Effector memory CD4-positive, alpha-beta T cell (primary cell): Measurements from ENCODE around the gene C19orf18.

Source experiments
- DNase-seq, 3 donors: peaks; one replicate each; pipeline ENCODE4 v3.0.0-alpha.2; 2020
- H3K27ac ChIP-seq: 2 replicates; pipeline ENCODE4 v1.7.0; 2013; ENCODE audit warnings: mild to moderate bottlenecking, low read length, moderate library complexity; ENCODE audit not compliant: insufficient read depth, poor library complexity, severe bottlenecking
- H3K27me3 ChIP-seq: replicated peaks from 2 replicates; pipeline ENCODE4 v1.7.0; 2013; ENCODE audit warnings: mild to moderate bottlenecking, low read length; ENCODE audit not compliant: insufficient read depth, control insufficient read depth, poor library complexity, severe bottlenecking
- H3K36me3 ChIP-seq: 2 replicates; pipeline ENCODE4 v1.7.0; 2013; ENCODE audit warnings: mild to moderate bottlenecking, low read length, moderate library complexity; ENCODE audit not compliant: control insufficient read depth, insufficient read depth
- H3K4me1 ChIP-seq: 2 replicates; pipeline ENCODE4 v1.7.0; 2013; ENCODE audit warnings: low read length, mild to moderate bottlenecking; ENCODE audit not compliant: control insufficient read depth, insufficient read depth, poor library complexity, severe bottlenecking
- H3K4me3 ChIP-seq: 2 replicates; pipeline ENCODE4 v1.7.0; 2013; ENCODE audit warnings: low read length, low read depth, mild to moderate bottlenecking; ENCODE audit not compliant: insufficient read depth, poor library complexity, severe bottlenecking
- H3K9me3 ChIP-seq: 2 replicates; pipeline ENCODE4 v1.7.0; 2013; ENCODE audit warnings: mild to moderate bottlenecking, low read length, moderate library complexity; ENCODE audit not compliant: control insufficient read depth

Gene C19orf18

GRCh38 chr19:57949702-57950101 lies 24.6 kb downstream of the C19orf18 start:
- H3K9me3 ChIP-seq: peaks cover 6% of the 10 kb centered on the region
- no peak overlapping the region for H3K27ac ChIP-seq
- no peaks in the 10 kb centered on the region for H3K36me3 ChIP-seq
- H3K4me1 ChIP-seq: no peaks in the 10 kb centered on the region
- no peak overlapping the region for H3K4me3 ChIP-seq
- no peak for DNase-seq
- H3K27me3 ChIP-seq: no peaks in the 10 kb centered on the region

GRCh38 chr19:57949296-57949695 lies 25.0 kb downstream of the C19orf18 start:
- Histone ChIP-seq H3K27me3 (no peaks in the 10 kb centered on the region), H3K4me3 (no peak overlapping the region)
- no peak for DNase-seq

GRCh38 chr19:57947419-57948134 lies 26.8 kb downstream of the C19orf18 start, which contains the start of gene ZNF256:
TSS of gene ZNF256 (minus strand) at chr19:57947706. CDS start at chr19:57947474, 232 bp downstream.
- DNase-seq: peak; percentile 67 to 78 (median 76)
- Histone ChIP-seq H3K4me1 (no peaks in the 10 kb centered on the region), H3K27ac (peak within 1 kb of the TSS; percentile 64), H3K4me3 (peak within 1 kb of the TSS; percentile 86), H3K9me3 (peaks cover 24% of the 10 kb centered on the region), H3K27me3 (no peaks in the 10 kb centered on the region), H3K36me3 (peaks cover 16% of the 10 kb centered on the region)

More at GRCh38 chr19:57949296-57949695, 25.0 kb downstream of the C19orf18 start:
- no peak overlapping the region for H3K27ac ChIP-seq
- no peaks in the 10 kb centered on the region for H3K4me1 ChIP-seq
- H3K36me3 ChIP-seq: no peaks in the 10 kb centered on the region
- H3K9me3 ChIP-seq: peaks cover 7% of the 10 kb centered on the region

GRCh38 chr19:57947088-57947418 lies 27.3 kb downstream of the C19orf18 start:
- Histone ChIP-seq H3K4me1 (no peaks in the 10 kb centered on the region), H3K27me3 (no peaks in the 10 kb centered on the region), H3K4me3 (peak overlapping the region; percentile 86), H3K36me3 (peaks cover 21% of the 10 kb centered on the region), H3K9me3 (peaks cover 29% of the 10 kb centered on the region), H3K27ac (peak overlapping the region; percentile 64)
- no peak for DNase-seq

- H3K4me1 ChIP-seq: no peaks in the 10 kb centered on the region
- DNase-seq: no peak
- H3K9me3 ChIP-seq: peaks cover 34% of the 10 kb centered on the region
- peaks cover 29% of the 10 kb centered on the region for H3K36me3 ChIP-seq
- H3K27me3 ChIP-seq: no peaks in the 10 kb centered on the region
- no peak overlapping the region for H3K27ac ChIP-seq
- H3K4me3 ChIP-seq: peak overlapping the region; percentile 86
Measured at GRCh38 chr19:57946316-57946715, 28.0 kb downstream of the C19orf18 start.

GRCh38 chr19:57941593-57941992 lies 32.7 kb downstream of the C19orf18 start:
- Histone ChIP-seq H3K4me3 (no peak overlapping the region), H3K27me3 (no peaks in the 10 kb centered on the region), H3K9me3 (peaks cover 51% of the 10 kb centered on the region), H3K36me3 (peaks cover 49% of the 10 kb centered on the region), H3K4me1 (no peaks in the 10 kb centered on the region), H3K27ac (no peak overlapping the region)
- DNase-seq: no peak

GRCh38 chr19:57935731-57936130 lies 38.6 kb downstream of the C19orf18 start:
- H3K4me3 ChIP-seq: no peak overlapping the region
- no peaks in the 10 kb centered on the region for H3K4me1 ChIP-seq
- no peak for DNase-seq
- peaks cover 14% of the 10 kb centered on the region for H3K36me3 ChIP-seq
- H3K27me3 ChIP-seq: no peaks in the 10 kb centered on the region
- H3K27ac ChIP-seq: no peak overlapping the region
- H3K9me3 ChIP-seq: peaks cover 25% of the 10 kb centered on the region

GRCh38 chr19:57934820-57935665 lies 39.3 kb downstream of the C19orf18 start, which contains the start of gene ZNF418:
TSS of gene ZNF418 (minus strand) at chr19:57935402. CDS start at chr19:57933822, 1,580 bp downstream.
- no peaks in the 10 kb centered on the region for H3K27me3 ChIP-seq
- no peaks in the 10 kb centered on the region for H3K4me1 ChIP-seq
- H3K9me3 ChIP-seq: peaks cover 28% of the 10 kb centered on the region
- DNase-seq: peak; percentile 7 to 22 (median 12)
- H3K4me3 ChIP-seq: peak within 1 kb of the TSS; percentile 47
- H3K36me3 ChIP-seq: peaks cover 8% of the 10 kb centered on the region
- peak within 1 kb of the TSS; percentile 47 for H3K27ac ChIP-seq

GRCh38 chr19:57927587-57927986 lies 46.7 kb downstream of the C19orf18 start:
- no peak overlapping the region for H3K4me3 ChIP-seq
- no peaks in the 10 kb centered on the region for H3K27me3 ChIP-seq
- H3K4me1 ChIP-seq: no peaks in the 10 kb centered on the region
- no peak for DNase-seq
- H3K36me3 ChIP-seq: no peaks in the 10 kb centered on the region
- peaks cover 12% of the 10 kb centered on the region for H3K9me3 ChIP-seq
- H3K27ac ChIP-seq: no peak overlapping the region
